Measurements from ENCODE around the gene ABCC1. TPM values are rescaled to one million over a fixed set of nuclear protein-coding genes. Genes with fewer than 3 reads are reported as not detected.

Gene ABCC1
- total RNA-seq, 2 experiments from 2014 or later: 42.9 to 44.8 TPM

GRCh38 chr16:16073001-16073545 is 123.7 kb downstream of the ABCC1 start:
- POLR2A ChIA-PET: no interaction called here
- no peak for TF ChIP-seq CTCF (IDR thresholded peaks at IDR 0.05)
- Histone ChIP-seq H3K27ac (ENCODE audit: low read depth in 1 of 2, low read length in 2 of 2) (no peak overlapping the region), H3K4me3 (ENCODE audit: low read length) (no peak overlapping the region), H3K27me3 (ENCODE audit: control insufficient read depth in 1 of 2, insufficient read depth in 2 of 2, low read length in 2 of 2) (no peaks in the 10 kb centered on the region), H3K36me3 (ENCODE audit: insufficient read depth, low read length) (peaks cover 63% of the 10 kb centered on the region), H3K9me3 (ENCODE audit: control insufficient read depth in 1 of 2, insufficient read depth in 1 of 2, low read length in 2 of 2) (no peaks in the 10 kb centered on the region), H3K4me1 (ENCODE audit: insufficient read depth, low read length) (peaks cover 18% of the 10 kb centered on the region)
- ATAC-seq (ENCODE audit: poor library complexity) (no peak), DNase-seq (peak in 1 of 14 experiments; percentile 28)
- Mint-ChIP-seq H3K27me3 (no peaks in the 10 kb centered on the region), H3K9me3 (no peaks in the 10 kb centered on the region), H3K4me3 (no peak overlapping the region), H3K4me1 (ENCODE audit: low read depth) (peaks cover 4% of the 10 kb centered on the region), H3K27ac (no peak overlapping the region), H3K36me3 (ENCODE audit: low read depth) (peaks cover 85% of the 10 kb centered on the region)
- intact Hi-C loops (cut with DNase I, micrococcal nuclease): no loop called here
- CTCF ChIA-PET: interaction anchor here (0.7 kb wide), 1 partner anchor 174 kb away, joined by 3 read pairs; no protein-coding TSS in a partner anchor

GRCh38 chr16:16073891-16074881 is 124.8 kb downstream of the ABCC1 start:
- Histone ChIP-seq H3K27me3 (ENCODE audit: control insufficient read depth in 1 of 2, insufficient read depth in 2 of 2, low read length in 2 of 2) (no peaks in the 10 kb centered on the region), H3K4me1 (ENCODE audit: insufficient read depth, low read length) (peaks cover 18% of the 10 kb centered on the region), H3K4me3 (ENCODE audit: low read length) (no peak overlapping the region), H3K36me3 (ENCODE audit: insufficient read depth, low read length) (peaks cover 68% of the 10 kb centered on the region), H3K9me3 (ENCODE audit: control insufficient read depth in 1 of 2, insufficient read depth in 1 of 2, low read length in 2 of 2) (no peaks in the 10 kb centered on the region), H3K27ac (ENCODE audit: low read depth in 1 of 2, low read length in 2 of 2) (no peak overlapping the region)
- no peak overlapping the region for H3K27ac Mint-ChIP-seq
- intact Hi-C loops (cut with DNase I, micrococcal nuclease): no loop called here
- no peak overlapping the region for H3K4me3 Mint-ChIP-seq
- no peaks in the 10 kb centered on the region for H3K27me3 Mint-ChIP-seq
- no peak for TF ChIP-seq CTCF (IDR thresholded peaks at IDR 0.05)
- ATAC-seq (ENCODE audit: poor library complexity) (no peak), DNase-seq (no peak)
- H3K36me3 Mint-ChIP-seq (ENCODE audit: low read depth): peaks cover 88% of the 10 kb centered on the region
- peaks cover 4% of the 10 kb centered on the region for H3K4me1 Mint-ChIP-seq (ENCODE audit: low read depth)
- ChIA-PET CTCF (no interaction called here), POLR2A (no interaction called here)
- H3K9me3 Mint-ChIP-seq: no peaks in the 10 kb centered on the region

GRCh38 chr16:16075488-16076422 is 126.3 kb downstream of the ABCC1 start:
- H3K9me3 ChIP-seq (ENCODE audit: control insufficient read depth in 1 of 2, insufficient read depth in 1 of 2, low read length in 2 of 2): no peaks in the 10 kb centered on the region
- peaks cover 73% of the 10 kb centered on the region for H3K36me3 ChIP-seq (ENCODE audit: insufficient read depth, low read length)
- peak in 3 of 14 experiments; percentile 19 to 71 (median 63) for DNase-seq
- H3K4me3 ChIP-seq (ENCODE audit: low read length): no peak overlapping the region
- TF ChIP-seq CTCF (IDR thresholded peaks at IDR 0.05): no peak
- Mint-ChIP-seq H3K36me3 (ENCODE audit: low read depth) (peaks cover 88% of the 10 kb centered on the region), H3K27ac (no peak overlapping the region), H3K27me3 (no peaks in the 10 kb centered on the region), H3K9me3 (no peaks in the 10 kb centered on the region), H3K4me3 (no peak overlapping the region), H3K4me1 (ENCODE audit: low read depth) (peaks cover 4% of the 10 kb centered on the region)
- peaks cover 18% of the 10 kb centered on the region for H3K4me1 ChIP-seq (ENCODE audit: insufficient read depth, low read length)
- POLR2A ChIA-PET: no interaction called here
- H3K27ac ChIP-seq (ENCODE audit: low read depth in 1 of 2, low read length in 2 of 2): no peak overlapping the region
- CTCF ChIA-PET: no interaction called here
- no peaks in the 10 kb centered on the region for H3K27me3 ChIP-seq (ENCODE audit: control insufficient read depth in 1 of 2, insufficient read depth in 2 of 2, low read length in 2 of 2)
- intact Hi-C loops (cut with DNase I, micrococcal nuclease): no loop called here
- no peak for ATAC-seq (ENCODE audit: poor library complexity)

All from CD4-positive, alpha-beta T cell (primary cell).